Prostate gland (tissue), 2 donors: ENCODE data around the gene KLF15.

Experiments used
- POLR2A ChIP-seq: fragments of 450-650 bp; IDR thresholded peaks from one replicate; pipeline ENCODE4 v1.6.1; 2016; ENCODE audit warnings: antibody characterized with exemption, mild to moderate bottlenecking
- POLR2AphosphoS5 ChIP-seq: sonication (generic); formaldehyde crosslinking; IDR thresholded peaks from one replicate; pipeline ENCODE4 v1.6.1; 2017; ENCODE audit warnings: antibody characterized with exemption
- TF ChIP-seq, protein P1 (sequence below), 4 experiments: fragments of 200-600 bp in 2 of 4; fragments of 450-650 bp in 2 of 4; sonication (generic) in 2 of 4; IDR thresholded peaks; 1 replicate in 3 of 4; 2 replicates in 1 of 4; pipeline ENCODE4 v1.5.1; 2016 to 2019; ENCODE audit warnings: antibody characterized with exemption in 4 of 4, mild to moderate bottlenecking in 2 of 4, moderate library complexity in 2 of 4

DNA sequence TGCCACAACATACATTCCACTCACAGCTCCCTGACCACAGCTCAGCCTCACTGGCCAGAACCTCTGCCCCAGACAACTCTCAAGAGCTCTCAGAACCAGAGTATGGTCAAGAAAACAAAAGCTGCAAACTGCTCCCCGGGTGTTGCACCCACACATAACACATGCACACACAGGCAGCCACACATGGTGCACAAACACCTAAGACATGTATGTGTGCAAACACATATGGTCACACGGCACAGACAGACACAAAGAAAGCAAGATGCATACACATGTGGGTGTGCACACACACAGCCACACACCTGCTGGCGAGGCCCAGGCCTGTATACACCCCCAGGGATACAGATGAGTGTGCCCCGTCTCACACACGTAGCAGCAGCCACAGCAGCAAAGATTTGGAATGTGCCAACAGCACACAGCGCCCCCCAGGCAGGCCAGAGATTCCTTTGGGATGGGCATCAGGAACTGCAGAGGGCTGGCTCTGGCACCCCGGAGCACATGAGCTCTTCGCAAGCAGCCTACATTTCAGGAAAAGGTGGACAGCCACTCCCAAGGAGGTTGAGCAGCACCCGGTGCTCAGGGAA is 6.6 kb downstream of the KLF15 start:
- TF ChIP-seq, protein P1, sequence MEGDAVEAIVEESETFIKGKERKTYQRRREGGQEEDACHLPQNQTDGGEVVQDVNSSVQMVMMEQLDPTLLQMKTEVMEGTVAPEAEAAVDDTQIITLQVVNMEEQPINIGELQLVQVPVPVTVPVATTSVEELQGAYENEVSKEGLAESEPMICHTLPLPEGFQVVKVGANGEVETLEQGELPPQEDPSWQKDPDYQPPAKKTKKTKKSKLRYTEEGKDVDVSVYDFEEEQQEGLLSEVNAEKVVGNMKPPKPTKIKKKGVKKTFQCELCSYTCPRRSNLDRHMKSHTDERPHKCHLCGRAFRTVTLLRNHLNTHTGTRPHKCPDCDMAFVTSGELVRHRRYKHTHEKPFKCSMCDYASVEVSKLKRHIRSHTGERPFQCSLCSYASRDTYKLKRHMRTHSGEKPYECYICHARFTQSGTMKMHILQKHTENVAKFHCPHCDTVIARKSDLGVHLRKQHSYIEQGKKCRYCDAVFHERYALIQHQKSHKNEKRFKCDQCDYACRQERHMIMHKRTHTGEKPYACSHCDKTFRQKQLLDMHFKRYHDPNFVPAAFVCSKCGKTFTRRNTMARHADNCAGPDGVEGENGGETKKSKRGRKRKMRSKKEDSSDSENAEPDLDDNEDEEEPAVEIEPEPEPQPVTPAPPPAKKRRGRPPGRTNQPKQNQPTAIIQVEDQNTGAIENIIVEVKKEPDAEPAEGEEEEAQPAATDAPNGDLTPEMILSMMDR (IDR thresholded peaks at IDR 0.05): no peak
- TF ChIP-seq POLR2A: no peak
- no peak for TF ChIP-seq POLR2AphosphoS5
